Stomach smooth muscle (tissue), 2 donors: Measurements from ENCODE around the gene E2F8.

Source experiments
- H3K27ac ChIP-seq: one replicate; pipeline ENCODE4 v1.7.0; 2013; ENCODE audit warnings: mild to moderate bottlenecking, low read length, inconsistent platforms
- H3K27me3 ChIP-seq, 2 donors: one replicate each; pipeline ENCODE4 v1.7.0; 2013; ENCODE audit warnings: low read length in 2 of 2; ENCODE audit not compliant: insufficient read depth in 2 of 2, control insufficient read depth in 1 of 2
- H3K36me3 ChIP-seq, 2 donors: one replicate each; pipeline ENCODE4 v1.7.0; 2013; ENCODE audit warnings: low read length in 2 of 2; ENCODE audit not compliant: control insufficient read depth in 2 of 2, insufficient read depth in 2 of 2
- H3K4me1 ChIP-seq: one replicate; pipeline ENCODE4 v1.7.0; 2013; ENCODE audit warnings: low read length; ENCODE audit not compliant: control insufficient read depth, insufficient read depth
- H3K4me3 ChIP-seq, 2 donors: one replicate each; pipeline ENCODE4 v1.7.0; 2013; ENCODE audit warnings: low read length in 2 of 2
- H3K9ac ChIP-seq, 2 donors: one replicate each; pipeline ENCODE4 v1.7.0; 2013; ENCODE audit warnings: low read length in 2 of 2, mild to moderate bottlenecking in 1 of 2
- H3K9me3 ChIP-seq, 2 donors: one replicate each; pipeline ENCODE4 v1.7.0; 2013; ENCODE audit warnings: low read length in 2 of 2; ENCODE audit not compliant: control insufficient read depth in 2 of 2
- donor health status: healthy.
- donor health status: Pancreatic carcinoma.

Gene E2F8

DNA sequence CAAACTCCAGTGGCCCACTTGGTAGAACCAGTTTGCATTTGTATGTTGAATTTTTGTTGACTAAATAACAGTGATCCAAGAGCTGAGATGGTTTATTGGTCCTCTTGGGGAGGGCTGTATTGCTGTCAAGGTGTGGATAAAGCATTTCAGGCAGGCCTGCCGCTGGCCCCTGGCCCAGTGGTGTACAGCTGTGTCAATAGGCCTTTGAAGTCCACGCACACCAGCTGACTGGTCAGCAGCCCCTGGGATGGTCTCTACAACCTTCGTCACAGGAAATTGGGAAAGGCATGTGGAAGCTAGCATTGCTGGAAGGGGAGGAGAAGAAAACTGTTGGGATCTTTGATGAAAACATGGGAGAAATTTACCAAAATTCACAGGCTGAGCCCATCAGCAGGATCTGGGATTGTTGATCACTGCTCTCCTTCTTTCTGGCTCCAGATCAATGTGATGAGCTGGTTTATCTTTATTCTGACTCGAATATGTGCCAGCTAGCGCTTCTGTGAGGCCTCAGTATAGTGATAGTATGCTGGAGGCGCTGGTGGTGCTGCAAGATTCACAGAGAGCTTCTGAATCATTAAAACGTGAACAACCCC, 12.5 kb upstream of the E2F8 start:
- Histone ChIP-seq H3K27ac (no peak overlapping the region), H3K27me3 (peaks cover 2 to 4% of the 10 kb centered on the region in 2 donors), H3K9me3 (no peaks in the 10 kb centered on the region), H3K4me3 (no peak overlapping the region), H3K4me1 (no peaks in the 10 kb centered on the region), H3K9ac (no peak overlapping the region), H3K36me3 (no peaks in the 10 kb centered on the region)

DNA sequence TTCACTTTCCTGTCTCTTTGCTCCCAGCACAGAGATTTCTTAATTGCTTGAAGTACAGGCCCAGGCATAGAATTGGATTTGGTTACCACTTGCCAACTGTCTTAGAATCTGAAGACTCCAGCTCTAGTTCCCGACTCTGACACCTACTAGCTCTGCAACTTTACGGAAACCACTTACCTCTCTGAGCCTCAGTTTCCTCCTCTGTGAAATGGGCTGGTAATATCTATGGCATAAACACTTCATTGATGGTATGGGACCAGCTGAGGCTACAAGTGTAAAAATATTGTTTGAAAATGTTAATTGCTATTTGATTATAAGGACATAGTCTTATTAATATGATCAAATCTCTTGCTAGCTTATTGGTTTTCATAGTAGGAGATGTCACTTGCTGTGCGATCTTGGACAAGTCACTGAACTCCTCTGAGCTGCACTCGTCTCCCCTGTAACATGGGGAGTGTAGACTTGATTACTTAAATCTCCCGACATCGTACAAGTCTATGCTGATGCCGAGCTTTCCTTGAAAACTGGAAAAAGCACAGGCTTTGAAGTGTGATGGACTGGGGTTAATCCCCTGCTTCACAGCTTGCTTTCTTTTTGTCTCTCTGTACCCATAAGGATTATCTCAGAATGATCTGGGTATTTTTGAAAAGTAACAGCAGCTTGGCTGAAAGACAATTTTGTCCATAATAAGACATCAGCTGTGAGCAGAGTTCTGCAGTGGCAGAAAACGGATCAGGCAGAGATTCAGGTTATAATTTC, 11.8 kb upstream of the E2F8 start:
- H3K4me3 ChIP-seq, result no peak overlapping the region
- no peak overlapping the region for H3K27ac ChIP-seq
- no peaks in the 10 kb centered on the region for H3K9me3 ChIP-seq
- peaks cover 2 to 4% of the 10 kb centered on the region in 2 donors for H3K27me3 ChIP-seq
- H3K4me1 ChIP-seq, result no peaks in the 10 kb centered on the region
- no peaks in the 10 kb centered on the region for H3K36me3 ChIP-seq
- no peak overlapping the region for H3K9ac ChIP-seq

DNA sequence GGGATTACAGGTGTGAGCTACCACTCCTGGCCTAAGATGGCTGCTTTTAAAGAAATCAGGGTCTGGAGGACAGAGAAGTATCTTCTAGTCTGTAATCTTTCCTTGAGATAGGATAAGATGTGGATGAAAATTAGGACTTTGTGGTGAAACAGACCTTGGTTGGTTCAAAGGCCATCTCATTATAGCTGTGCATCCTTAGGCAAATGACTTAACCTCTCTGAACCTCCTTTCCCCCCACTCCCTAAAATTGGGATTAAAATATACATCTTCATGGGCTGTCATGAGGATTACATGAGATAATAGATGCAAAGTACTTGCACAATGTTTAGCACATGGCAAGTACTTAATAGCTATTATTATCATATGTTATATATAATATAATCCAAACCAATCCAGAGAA, 10.8 kb upstream of the E2F8 start:
- H3K36me3 ChIP-seq, result no peaks in the 10 kb centered on the region
- no peaks in the 10 kb centered on the region for H3K9me3 ChIP-seq
- H3K9ac ChIP-seq, result no peak overlapping the region

DNA sequence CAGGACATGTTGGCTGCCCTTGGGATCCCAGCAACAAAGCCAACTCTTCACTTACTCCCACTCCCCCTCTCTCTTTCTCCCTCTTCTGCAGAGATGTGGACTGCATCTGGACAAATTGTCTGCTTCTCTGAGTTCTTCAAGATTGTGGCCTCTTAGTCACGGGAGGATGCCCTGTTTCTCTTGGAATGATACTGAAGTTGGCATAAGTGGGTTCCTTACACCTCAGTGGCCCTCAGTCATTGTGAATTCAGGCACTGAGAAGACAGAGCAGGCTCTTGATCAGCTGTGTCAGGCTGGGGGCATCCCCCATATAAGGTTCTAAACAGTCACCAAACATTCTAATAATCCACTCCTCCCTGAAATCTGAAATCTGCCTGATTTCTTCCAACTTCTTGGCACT, 6.1 kb upstream of the E2F8 start:
- no peaks in the 10 kb centered on the region for H3K9me3 ChIP-seq
- H3K4me3 ChIP-seq, result no peak overlapping the region
- H3K27me3 ChIP-seq, result peaks cover 18 to 29% of the 10 kb centered on the region in 2 donors
- H3K4me1 ChIP-seq, result peaks cover 7% of the 10 kb centered on the region
- H3K27ac ChIP-seq, result no peak overlapping the region
- H3K36me3 ChIP-seq, result no peaks in the 10 kb centered on the region
- no peak overlapping the region for H3K9ac ChIP-seq

More for the DNA sequence above, 10.8 kb upstream of the E2F8 start:
- no peaks in the 10 kb centered on the region for H3K4me1 ChIP-seq
- H3K27ac ChIP-seq, result no peak overlapping the region
- H3K4me3 ChIP-seq, result no peak overlapping the region
- peaks cover 4% of the 10 kb centered on the region in 2 donors for H3K27me3 ChIP-seq

DNA sequence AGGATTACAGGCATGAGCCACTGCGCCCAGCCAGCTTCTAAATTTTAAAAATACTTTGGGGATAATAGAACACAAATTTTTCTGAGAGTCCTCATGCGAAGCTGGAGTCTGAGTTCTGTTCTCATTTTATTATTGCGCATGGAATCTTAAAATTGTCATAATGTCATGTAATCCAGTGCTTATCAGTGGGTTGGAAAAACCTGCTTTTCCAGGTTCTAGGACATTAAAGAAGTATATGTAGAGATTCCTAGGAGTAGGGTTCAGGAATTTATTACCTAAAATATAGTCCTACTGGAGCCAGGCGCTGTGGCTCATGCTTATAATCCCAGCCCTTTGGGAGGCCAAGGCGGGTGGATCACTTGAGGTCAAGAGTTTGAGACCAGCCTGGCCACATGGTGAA, 4.6 kb upstream of the E2F8 start:
- Histone ChIP-seq H3K9me3 (no peaks in the 10 kb centered on the region), H3K36me3 (no peaks in the 10 kb centered on the region), H3K4me3 (no peak overlapping the region), H3K27me3 (peaks cover 32 to 35% of the 10 kb centered on the region in 2 donors), H3K27ac (no peak overlapping the region), H3K4me1 (peaks cover 17% of the 10 kb centered on the region), H3K9ac (no peak overlapping the region)

DNA sequence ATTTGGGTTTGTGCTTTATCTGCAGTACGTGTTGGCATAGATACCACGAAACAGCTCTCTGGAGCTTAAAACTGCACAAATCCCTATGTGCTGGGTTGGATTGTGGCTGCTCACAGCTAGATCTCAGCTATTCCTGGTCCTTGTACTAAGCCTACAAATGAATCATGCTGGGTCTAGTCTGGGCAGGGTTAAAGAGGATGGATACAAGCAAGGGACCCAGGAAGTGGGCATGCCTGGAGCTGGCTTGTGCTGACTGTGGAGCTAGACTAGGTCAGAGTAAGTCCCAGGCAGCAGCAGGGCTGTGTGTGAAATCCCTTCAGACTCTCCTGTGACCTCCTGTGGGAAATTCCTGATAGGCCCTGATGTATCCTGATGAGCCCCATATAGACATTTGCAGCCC, 3.9 kb upstream of the E2F8 start:
- H3K4me3 ChIP-seq, result no peak overlapping the region
- peaks cover 37 to 38% of the 10 kb centered on the region in 2 donors for H3K27me3 ChIP-seq

DNA sequence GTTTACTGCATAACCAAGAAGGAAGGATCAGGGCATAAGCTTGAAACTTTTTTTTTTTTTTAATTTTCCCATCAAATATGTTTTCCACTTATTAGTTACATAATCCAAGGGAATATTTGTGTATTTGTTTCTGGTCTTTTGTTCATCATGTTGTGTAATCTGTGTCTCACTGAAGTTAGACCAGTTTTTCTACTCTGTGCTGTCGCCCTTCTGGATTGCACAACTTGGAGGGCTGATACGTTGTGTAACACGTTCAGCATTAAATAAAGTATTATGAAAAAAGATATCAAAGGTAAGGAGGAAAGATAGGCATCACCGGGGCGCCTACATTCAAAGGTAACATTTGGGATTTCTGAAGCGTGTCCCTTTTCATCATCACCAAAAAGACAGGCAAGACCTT, 3.3 kb upstream of the E2F8 start:
- H3K27me3 ChIP-seq, result peaks cover 39 to 42% of the 10 kb centered on the region in 2 donors
- H3K27ac ChIP-seq, result no peak overlapping the region
- H3K9ac ChIP-seq, result no peak overlapping the region
- no peaks in the 10 kb centered on the region for H3K9me3 ChIP-seq
- no peaks in the 10 kb centered on the region for H3K36me3 ChIP-seq
- no peak overlapping the region for H3K4me3 ChIP-seq
- peaks cover 20% of the 10 kb centered on the region for H3K4me1 ChIP-seq

More for the DNA sequence above, 3.9 kb upstream of the E2F8 start:
- no peaks in the 10 kb centered on the region for H3K36me3 ChIP-seq
- peaks cover 20% of the 10 kb centered on the region for H3K4me1 ChIP-seq
- H3K9me3 ChIP-seq, result no peaks in the 10 kb centered on the region
- H3K9ac ChIP-seq, result no peak overlapping the region
- no peak overlapping the region for H3K27ac ChIP-seq

DNA sequence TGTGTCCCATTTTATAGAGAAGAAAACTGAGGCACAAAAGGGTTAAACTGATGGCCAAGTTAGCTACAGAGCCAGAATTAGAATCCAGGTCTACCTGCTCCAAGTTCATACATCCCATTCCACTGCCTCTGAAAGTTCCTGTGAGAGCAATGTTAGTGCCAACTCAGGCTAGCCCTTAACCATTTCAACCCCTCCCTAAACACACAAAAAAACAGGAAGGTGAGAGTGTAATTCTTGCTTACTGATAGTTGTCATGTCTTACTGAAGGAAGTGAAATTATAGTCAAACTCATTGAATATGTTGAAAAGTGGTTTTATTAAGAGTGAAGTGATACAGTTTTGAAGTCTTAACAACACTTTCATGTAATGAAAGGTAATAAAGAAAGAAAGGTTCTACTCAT, 2.9 kb upstream of the E2F8 start:
- H3K36me3 ChIP-seq, result no peaks in the 10 kb centered on the region
- H3K9me3 ChIP-seq, result no peaks in the 10 kb centered on the region
- H3K27ac ChIP-seq, result no peak overlapping the region
- no peak overlapping the region for H3K4me3 ChIP-seq
- H3K9ac ChIP-seq, result no peak overlapping the region
- peaks cover 40 to 46% of the 10 kb centered on the region in 2 donors for H3K27me3 ChIP-seq
- H3K4me1 ChIP-seq, result peaks cover 20% of the 10 kb centered on the region

DNA sequence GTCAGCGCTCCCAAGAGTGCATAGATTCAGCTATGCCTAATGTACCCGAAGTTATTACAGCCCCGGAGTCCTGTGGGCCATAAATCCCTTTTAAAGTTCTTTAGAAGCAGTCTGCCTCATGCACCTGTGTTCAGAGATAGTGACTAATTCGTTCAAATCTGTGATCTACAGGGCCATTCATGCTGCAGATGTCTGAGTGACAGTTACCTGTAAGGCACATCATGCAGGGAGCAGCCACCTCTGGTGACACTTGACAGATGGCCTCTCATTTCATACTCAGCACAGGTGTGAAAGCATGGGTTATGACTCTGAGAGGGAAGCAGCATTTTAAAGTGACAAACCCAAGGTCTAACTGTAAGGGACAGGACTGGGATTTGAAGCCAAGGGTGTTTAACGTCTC, 2.4 kb upstream of the E2F8 start:
- Histone ChIP-seq H3K27ac (no peak overlapping the region), H3K27me3 (peaks cover 40 to 49% of the 10 kb centered on the region in 2 donors), H3K9ac (no peak overlapping the region), H3K9me3 (no peaks in the 10 kb centered on the region), H3K4me3 (no peak overlapping the region), H3K36me3 (no peaks in the 10 kb centered on the region), H3K4me1 (peaks cover 20% of the 10 kb centered on the region)

DNA sequence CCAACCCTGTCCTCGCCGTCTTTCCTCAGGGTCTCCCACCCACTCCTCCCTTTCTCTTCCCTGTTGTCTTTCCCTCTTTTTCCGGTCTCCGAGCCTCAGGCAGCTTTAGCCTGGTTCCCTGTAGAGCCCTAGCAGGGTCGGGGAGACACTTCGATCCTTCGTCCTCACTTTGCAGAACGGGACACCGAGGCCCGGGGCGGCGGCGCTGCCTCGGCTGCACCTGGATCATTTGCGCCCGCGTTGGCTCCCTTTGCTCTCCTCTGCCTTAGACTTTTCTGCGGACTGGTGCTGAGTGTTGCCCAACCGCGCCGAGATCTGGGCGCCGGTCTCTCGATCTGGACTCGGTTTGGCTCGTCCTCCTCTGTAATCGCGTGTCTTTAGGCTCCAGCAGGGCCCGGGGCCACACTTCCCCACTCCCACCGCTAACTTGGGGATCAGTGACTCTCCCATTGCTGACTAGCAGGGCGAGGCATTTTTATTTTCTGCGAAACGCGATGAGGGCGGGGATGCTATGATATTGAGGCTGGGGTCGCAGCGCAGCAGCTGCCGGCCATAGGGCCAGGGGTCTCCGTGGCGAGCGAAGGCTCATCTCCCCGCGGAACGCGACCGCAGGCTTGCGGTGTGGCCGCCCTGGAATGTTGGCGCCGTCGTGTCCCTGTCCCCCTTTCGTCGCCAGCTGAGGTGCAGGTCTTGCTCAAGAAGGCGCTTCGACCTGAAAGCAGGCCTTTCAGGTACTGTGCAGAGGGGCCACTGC, 1.6 kb upstream of the E2F8 start:
- H3K9ac ChIP-seq, result no peak overlapping the region
- peak overlapping the region; percentile 66 to 70 for H3K4me3 ChIP-seq
- peaks cover 20% of the 10 kb centered on the region for H3K4me1 ChIP-seq
- H3K27me3 ChIP-seq, result peaks cover 40 to 53% of the 10 kb centered on the region in 2 donors
- no peak overlapping the region for H3K27ac ChIP-seq
- H3K36me3 ChIP-seq, result no peaks in the 10 kb centered on the region
- H3K9me3 ChIP-seq, result no peaks in the 10 kb centered on the region
